Pulmonary artery endothelial cell (primary cell): ENCODE data around the gene FOXA1. TPM values are rescaled to one million over a fixed set of nuclear protein-coding genes. Genes with fewer than 3 reads are reported as not detected.

Experiments
- DNase-seq: peaks from one replicate; pipeline ENCODE4 v3.0.0-alpha.2; 2011; ENCODE audit warnings: low read depth, low spot score
- total RNA-seq: library from RNA; depleted of rRNA; stranded (reverse); fragments of >200 nt; gene quantifications from 2 replicates; pipeline ENCODE4 v1.2.3, GENCODE V29; 2014

FOXA1 gene
- total RNA-seq: 0.07 TPM in 1 of 2 replicates, not detected in the other

DNA sequence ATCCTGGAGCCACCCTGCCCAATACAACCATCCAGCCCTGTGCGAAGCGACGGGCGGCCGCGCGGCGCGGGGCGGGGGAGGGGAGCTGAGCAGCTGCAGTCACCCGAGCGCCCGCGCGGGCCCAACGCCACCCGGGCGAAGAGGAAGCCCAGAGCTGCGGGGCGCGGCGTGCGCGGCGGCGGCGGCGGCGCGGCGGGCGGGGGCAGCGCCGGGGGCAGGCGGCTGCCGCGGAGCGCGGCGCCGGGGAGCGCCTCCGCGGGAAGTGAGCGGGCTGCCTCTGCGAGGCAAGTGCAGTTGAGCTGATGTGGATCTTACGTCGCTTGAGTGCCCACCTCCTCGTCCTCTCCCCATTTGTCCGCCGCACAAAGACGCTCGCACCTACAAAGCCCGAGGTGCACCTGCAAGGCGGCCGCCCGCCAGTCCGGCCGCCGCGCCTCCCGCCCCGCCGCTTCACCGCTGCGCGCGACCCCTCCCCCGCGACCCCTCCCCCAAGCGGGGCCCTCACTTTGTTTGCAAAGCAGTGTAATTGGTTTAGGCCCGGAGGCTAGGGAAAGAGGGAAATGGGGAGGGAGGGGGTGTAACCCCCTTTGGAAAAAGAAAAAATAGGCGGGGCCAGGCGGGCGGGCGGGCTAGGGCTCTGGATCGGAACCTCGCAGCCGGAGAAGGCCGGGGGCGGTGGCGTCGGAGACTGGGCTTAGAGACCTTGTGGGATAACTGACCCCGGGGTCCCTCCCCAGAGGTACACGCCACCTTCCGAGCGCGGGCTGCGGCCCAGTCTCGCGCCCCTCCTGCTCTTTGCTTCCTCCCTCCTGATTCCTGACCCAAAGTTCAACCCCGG is at the start of gene FOXA1, which contains the start of gene TTC6:
Gene FOXA1, minus strand, starts transcription at position 279 of the 838 bp plus-strand sequence. Its CDS starts 277 bp downstream, at position 2.
Gene TTC6, plus strand, starts transcription at position 659 of the 838 bp plus-strand sequence. CDS start 26,436 bp downstream, outside the sequence.
- no peak for DNase-seq

DNA sequence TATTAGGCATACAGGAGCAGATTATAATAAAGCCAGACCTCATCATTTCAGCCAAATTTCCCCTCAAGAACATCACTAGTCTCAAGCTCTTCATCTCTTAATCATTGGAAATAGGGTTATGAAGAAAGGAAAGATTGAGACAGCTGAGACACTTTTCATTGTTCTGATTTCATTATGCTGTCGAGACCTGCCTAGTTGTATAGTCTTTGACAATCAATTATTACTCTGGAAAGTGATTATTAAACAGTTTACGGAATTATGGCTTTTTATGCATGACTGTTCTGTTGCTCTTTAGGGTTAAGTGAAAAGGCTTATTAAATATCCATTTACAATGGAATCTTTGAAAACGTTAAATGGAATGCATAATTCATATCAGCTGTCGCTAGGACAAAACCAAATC is 48.7 kb upstream of the FOXA1 start:
- no peak for DNase-seq

GRCh38 chr14:37642125-37642524 is 47.1 kb upstream of the FOXA1 start:
- no peak for DNase-seq

- no peak for DNase-seq
These were observed 46.1 kb upstream of the FOXA1 start for GRCh38 chr14:37641117-37641516.

DNA sequence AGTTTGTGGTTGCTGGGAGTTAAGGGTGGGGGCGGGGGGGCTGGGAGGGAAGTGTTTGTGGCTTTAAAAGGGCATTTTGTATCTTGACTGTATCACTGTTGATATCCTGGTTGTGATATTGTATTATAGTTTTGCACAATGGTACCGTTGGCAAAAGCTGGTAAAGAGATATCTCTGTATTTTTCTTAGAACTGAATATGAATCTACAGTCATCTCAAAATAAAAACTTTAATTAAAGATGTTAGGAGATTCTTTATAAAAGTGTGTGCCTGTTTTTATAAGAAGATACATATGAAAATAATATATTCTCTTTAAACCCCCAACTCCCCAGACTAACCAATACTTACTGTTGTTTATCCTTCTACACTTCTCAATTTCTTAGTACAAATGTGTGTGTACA is 43.5 kb upstream of the FOXA1 start:
- DNase-seq: no peak

DNA sequence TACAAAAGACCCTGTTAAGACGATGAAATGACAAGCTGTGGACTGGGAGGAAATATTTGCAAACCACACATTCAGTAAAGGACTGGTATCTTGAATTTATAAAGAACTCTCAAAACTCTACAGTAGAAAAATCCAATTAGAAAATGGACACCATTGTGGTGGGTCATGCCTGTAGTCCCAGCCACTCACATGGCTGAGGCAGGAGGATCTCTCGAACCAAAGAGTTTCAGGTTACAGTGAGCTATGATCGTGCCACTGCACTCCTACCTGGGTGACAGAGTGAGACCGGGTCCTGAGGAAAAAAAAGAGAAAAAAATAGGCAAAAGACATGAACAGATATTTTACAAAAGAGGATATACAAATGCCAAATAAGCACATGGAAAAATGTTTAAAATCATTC is 42.3 kb upstream of the FOXA1 start:
- DNase-seq: no peak

GRCh38 chr14:37625597-37626595 is 30.8 kb upstream of the FOXA1 start:
- no peak for DNase-seq

DNA sequence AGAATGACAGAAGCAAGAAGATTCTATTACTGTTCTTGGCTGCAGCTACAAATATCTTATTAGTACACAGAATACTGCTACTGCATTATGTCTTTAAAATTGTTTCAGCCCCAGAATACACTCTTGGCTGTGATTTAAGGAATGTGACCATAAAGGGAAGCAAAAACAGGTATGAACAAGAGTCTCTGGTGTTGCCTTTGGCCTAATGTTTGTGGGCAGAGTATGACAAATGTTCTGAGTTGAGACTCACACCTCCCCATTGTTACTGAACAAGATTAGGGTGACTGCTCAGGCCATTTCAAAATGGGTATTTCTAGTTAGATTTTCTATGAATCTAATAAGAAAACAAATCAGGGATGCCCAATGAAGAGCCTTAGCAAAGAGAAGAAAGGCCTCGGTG is 28.9 kb upstream of the FOXA1 start:
- DNase-seq: no peak

- peak; percentile 53 for DNase-seq
These were observed 28.4 kb upstream of the FOXA1 start for GRCh38 chr14:37623426-37623951.

DNA sequence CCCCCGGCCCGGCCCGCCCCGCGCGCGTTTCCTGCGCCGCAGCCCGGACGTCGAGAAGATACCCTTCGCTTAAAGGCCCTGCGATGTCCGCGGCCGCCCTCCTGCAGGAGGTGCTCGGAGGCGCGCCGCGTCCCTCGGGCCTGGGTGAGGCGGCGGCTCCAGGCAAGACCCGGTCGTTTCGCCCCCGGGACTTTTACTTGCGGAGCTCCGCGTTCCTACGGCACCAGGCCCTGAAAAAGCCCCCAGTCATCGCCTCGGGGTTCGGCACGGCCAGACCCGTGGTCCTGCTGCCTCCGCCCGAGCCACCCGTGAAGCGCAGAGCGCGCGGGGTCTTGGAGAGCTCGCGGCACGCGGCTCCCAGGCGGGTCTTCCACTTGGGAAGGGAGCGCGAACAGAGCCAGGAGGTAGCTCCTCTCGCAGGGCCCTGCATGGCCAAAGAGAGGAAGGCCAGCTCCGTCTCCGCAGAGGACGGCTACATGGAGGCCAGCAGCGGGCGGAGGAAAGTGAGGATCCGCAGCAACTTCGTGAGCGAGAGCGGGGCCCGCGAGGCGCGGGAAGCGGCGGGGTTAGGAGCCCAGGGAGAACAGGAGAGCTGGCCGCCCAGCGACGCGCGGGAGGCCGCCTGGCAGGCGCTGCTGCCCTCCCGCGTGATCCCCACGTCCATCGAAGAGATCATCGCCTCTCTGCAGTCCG is 27.3 kb upstream of the FOXA1 start:
- DNase-seq: no peak

DNA sequence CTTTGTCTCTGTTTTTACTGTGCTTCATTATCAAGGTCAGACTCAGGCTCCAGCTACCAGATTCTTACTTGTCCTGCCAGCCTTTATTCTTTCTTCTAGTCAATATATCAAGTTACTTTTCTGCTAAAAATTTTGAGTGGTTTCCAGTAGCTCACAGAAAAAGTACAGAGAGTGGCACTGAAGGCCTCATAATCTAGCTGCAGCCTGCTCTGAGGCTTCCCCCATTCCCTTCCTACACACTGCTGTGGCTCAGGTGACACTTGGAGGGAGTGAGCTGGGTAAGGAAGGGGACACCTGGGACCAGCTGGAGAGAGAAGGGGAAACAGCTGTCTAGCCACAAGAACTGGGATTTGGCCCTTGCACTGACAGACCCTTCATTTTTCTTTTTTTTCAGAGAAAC is 25.8 kb upstream of the FOXA1 start:
- no peak for DNase-seq

- no peak for DNase-seq
These were observed 23.5 kb upstream of the FOXA1 start for GRCh38 chr14:37618498-37619028.

DNA sequence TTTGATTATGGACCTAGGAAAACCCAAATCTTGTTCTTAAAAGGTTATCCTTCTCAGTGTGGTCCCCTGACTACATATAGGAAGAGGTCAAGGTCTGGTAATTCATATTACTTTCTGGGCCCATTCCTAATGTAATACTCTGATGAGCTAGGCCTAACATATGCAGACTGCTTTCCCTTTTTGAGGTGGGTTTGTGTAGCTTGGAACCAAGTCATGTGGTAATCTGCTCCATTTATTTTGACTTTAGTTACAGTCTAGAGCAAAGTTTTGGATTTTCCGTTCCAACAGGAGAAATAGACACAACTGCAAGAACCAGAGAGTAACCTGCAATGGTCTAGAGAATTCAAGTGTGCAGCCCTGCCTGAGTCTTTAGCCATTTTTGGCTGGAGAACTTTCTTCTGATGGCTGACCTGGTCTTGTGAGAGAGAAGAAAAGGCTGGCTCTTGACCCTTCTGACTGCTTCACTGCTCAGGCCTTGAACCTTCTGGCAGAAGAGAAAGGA is 22.9 kb upstream of the FOXA1 start:
- DNase-seq: no peak

DNA sequence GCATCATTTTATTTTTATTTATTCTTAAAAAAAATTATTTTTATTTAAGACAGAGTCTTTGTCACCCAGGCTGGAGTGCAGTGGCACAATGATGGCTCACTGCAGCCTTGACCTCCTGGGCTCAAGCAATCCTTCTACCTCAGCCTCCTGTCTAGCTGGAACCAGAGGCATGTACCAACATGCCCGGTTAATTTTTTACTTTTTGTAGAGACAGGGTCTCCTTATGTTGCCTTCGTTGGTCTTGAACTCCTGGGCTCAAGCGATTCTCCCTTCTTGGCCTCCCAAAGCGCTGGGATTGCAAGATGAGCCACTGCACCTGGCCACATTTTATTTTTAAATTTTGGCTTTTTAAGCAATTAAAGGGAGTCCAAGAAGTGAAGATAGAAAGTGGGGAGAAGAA is 21.8 kb upstream of the FOXA1 start:
- no peak for DNase-seq

GRCh38 chr14:37615582-37616289 is 20.7 kb upstream of the FOXA1 start:
- DNase-seq: no peak

- DNase-seq: no peak
These were observed 16.0 kb upstream of the FOXA1 start for GRCh38 chr14:37610945-37611523.

- DNase-seq: no peak
These were observed 13.6 kb upstream of the FOXA1 start for GRCh38 chr14:37608649-37609048.

- no peak for DNase-seq
These were observed 11.6 kb upstream of the FOXA1 start for GRCh38 chr14:37606678-37607077.

DNA sequence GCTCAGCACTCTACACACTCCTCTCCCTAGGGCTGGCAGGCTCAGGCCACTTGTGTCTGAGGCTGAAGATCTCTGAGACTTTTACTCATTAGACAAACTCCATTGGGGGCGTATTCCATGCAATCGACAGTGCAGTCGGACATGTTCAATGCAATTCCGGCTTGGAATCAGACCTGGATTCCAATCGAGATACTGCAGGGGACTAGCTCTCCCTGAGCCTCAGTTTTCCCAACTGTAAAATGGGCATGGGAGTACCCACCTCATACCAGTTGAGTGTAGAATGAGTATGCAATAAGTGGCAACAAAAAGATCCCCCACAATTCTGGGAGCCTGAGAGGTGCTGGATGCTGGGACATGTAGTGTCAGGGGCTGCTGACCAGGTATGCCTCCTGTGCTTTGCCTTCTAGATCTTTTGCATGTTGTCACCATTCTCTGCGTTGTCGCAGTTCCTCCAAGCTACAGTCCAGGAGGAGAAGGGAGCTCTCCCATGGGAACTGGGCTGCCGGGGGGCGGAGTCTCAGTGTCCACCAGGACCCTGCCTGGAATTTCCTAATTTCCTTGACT is 8.7 kb upstream of the FOXA1 start:
- no peak for DNase-seq
